GM19397 (cell line): ENCODE results near the gene EIF3B.
"Not testable (repeated sequence)": the region's sequence is repeated elsewhere in the genome, so short reads cannot be mapped to it uniquely, and the experiment has no call there.

ENCODE experiments used
- ATAC-seq: cut with Tn5 transposase; IDR thresholded peaks from one replicate; pipeline ENCODE4 v1.9.1; 2021; ENCODE audit warnings: mild to moderate bottlenecking, moderate library complexity; ENCODE audit not compliant: unreplicated experiment

EIF3B gene

GRCh38 chr7:2354186-2354938 lies at the start of gene EIF3B:
Gene EIF3B (plus strand): TSS chr7:2354827. CDS start chr7:2354922, 95 bp downstream.
- peak; percentile 82 for ATAC-seq

GRCh38 chr7:2305258-2305657 lies 49.4 kb upstream of the EIF3B start:
- ATAC-seq, result not testable (repeated sequence)

- ATAC-seq, result no peak
Observed at GRCh38 chr7:2306688-2307087, 47.9 kb upstream of the EIF3B start.

GRCh38 chr7:2307690-2308107 lies 46.9 kb upstream of the EIF3B start:
- no peak for ATAC-seq

GRCh38 chr7:2309889-2310331 lies 44.7 kb upstream of the EIF3B start:
- no peak for ATAC-seq

- no peak for ATAC-seq
Observed at GRCh38 chr7:2312267-2312929, 42.2 kb upstream of the EIF3B start.

- no peak for ATAC-seq
Observed at GRCh38 chr7:2313450-2314208, 41.0 kb upstream of the EIF3B start.

GRCh38 chr7:2314209-2314955 lies 40.2 kb upstream of the EIF3B start, which contains the start of gene SNX8:
Gene SNX8 (minus strand): TSS chr7:2314441. CDS start chr7:2314421, 20 bp downstream.
- ATAC-seq, result peak; percentile 77

- ATAC-seq, result not testable (repeated sequence)
Observed at GRCh38 chr7:2314956-2315530, 39.6 kb upstream of the EIF3B start.

- no peak for ATAC-seq
Observed at GRCh38 chr7:2315787-2316186, 38.8 kb upstream of the EIF3B start.

- ATAC-seq, result no peak
Observed at GRCh38 chr7:2316578-2316977, 38.0 kb upstream of the EIF3B start.

GRCh38 chr7:2317556-2318293 lies 36.9 kb upstream of the EIF3B start:
- ATAC-seq, result no peak

GRCh38 chr7:2321020-2321419 lies 33.6 kb upstream of the EIF3B start:
- no peak for ATAC-seq

- ATAC-seq, result no peak
Observed at GRCh38 chr7:2325162-2325561, 29.5 kb upstream of the EIF3B start.

- no peak for ATAC-seq
Observed at GRCh38 chr7:2326951-2327350, 27.7 kb upstream of the EIF3B start.

- no peak for ATAC-seq
Observed at GRCh38 chr7:2330493-2330892, 24.1 kb upstream of the EIF3B start.

GRCh38 chr7:2331707-2332106 lies 22.9 kb upstream of the EIF3B start:
- ATAC-seq, result no peak

GRCh38 chr7:2332606-2333231 lies 21.9 kb upstream of the EIF3B start:
- ATAC-seq, result not testable (repeated sequence)

- ATAC-seq, result no peak
Observed at GRCh38 chr7:2336626-2337299, 17.9 kb upstream of the EIF3B start.
